ENCODE data around the gene MAGEF1.

MAGEF1 gene

GRCh38 chr3:184679056-184679816 is 32.6 kb downstream of the MAGEF1 start:
- no peak for TF ChIP-seq CTCF (IDR thresholded peaks at IDR 0.05; ENCODE audit: low read depth, low read length, missing control alignments)
- DNase-seq (ENCODE audit: low read depth) = no peak
- H3K4me3 ChIP-seq (ENCODE audit: low read depth, low read length) = no peak overlapping the region

GRCh38 chr3:184678317-184679055 is 33.4 kb downstream of the MAGEF1 start:
- no peak for DNase-seq (ENCODE audit: low read depth)
- H3K4me3 ChIP-seq (ENCODE audit: low read depth, low read length) = no peak overlapping the region
- TF ChIP-seq CTCF (IDR thresholded peaks at IDR 0.05; ENCODE audit: low read depth, low read length, missing control alignments) = no peak

GRCh38 chr3:184677344-184678316 is 34.2 kb downstream of the MAGEF1 start:
- H3K4me3 ChIP-seq (ENCODE audit: low read depth, low read length) = no peak overlapping the region
- DNase-seq (ENCODE audit: low read depth) = no peak
- TF ChIP-seq CTCF (IDR thresholded peaks at IDR 0.05; ENCODE audit: low read depth, low read length, missing control alignments) = no peak

- H3K4me3 ChIP-seq (ENCODE audit: low read depth, low read length) = no peak overlapping the region
- no peak for DNase-seq (ENCODE audit: low read depth)
- no peak for TF ChIP-seq CTCF (IDR thresholded peaks at IDR 0.05; ENCODE audit: low read depth, low read length, missing control alignments)
These were observed 34.9 kb downstream of the MAGEF1 start for GRCh38 chr3:184676927-184677326.

GRCh38 chr3:184674626-184675025 is 37.2 kb downstream of the MAGEF1 start:
- TF ChIP-seq CTCF (IDR thresholded peaks at IDR 0.05; ENCODE audit: low read depth, low read length, missing control alignments) = no peak
- no peak for DNase-seq (ENCODE audit: low read depth)
- H3K4me3 ChIP-seq (ENCODE audit: low read depth, low read length) = no peak overlapping the region

- TF ChIP-seq CTCF (IDR thresholded peaks at IDR 0.05; ENCODE audit: low read depth, low read length, missing control alignments) = no peak
- no peak overlapping the region for H3K4me3 ChIP-seq (ENCODE audit: low read depth, low read length)
- DNase-seq (ENCODE audit: low read depth) = no peak
These were observed 38.6 kb downstream of the MAGEF1 start for GRCh38 chr3:184672977-184673870.

All from GM12864 (cell line).